HEK293T (cell line): ENCODE results near the gene SPDYE6.
"Not testable (repeated sequence)": the region's sequence is repeated elsewhere in the genome, so short reads cannot be mapped to it uniquely, and the experiment has no call there.

Experiments
- ELF4 ChIP-seq: fragments of 450-650 bp; IDR thresholded peaks from 2 replicates; pipeline ENCODE4 v1.6.1; 2017; ENCODE audit warnings: antibody characterized with exemption
- HDGF ChIP-seq: fragments of 450-650 bp; IDR thresholded peaks from 2 replicates; pipeline ENCODE4 v1.6.1; 2017; ENCODE audit warnings: antibody characterized with exemption, borderline replicate concordance
- L3MBTL2 ChIP-seq: fragments of 450-650 bp; conservative IDR thresholded peaks from 2 replicates; pipeline ENCODE4 v1.6.1; 2016; ENCODE audit warnings: mild to moderate bottlenecking
- NFRKB ChIP-seq: fragments of 450-650 bp; IDR thresholded peaks from 2 replicates; pipeline ENCODE4 v1.6.1; 2016; ENCODE audit warnings: mild to moderate bottlenecking, moderate library complexity
- SP1 ChIP-seq: fragments of 450-650 bp; IDR thresholded peaks from 2 replicates; pipeline ENCODE4 v1.6.1; 2017
- TARDBP ChIP-seq: fragments of 450-650 bp; IDR thresholded peaks from 2 replicates; pipeline ENCODE4 v1.6.1; 2016

- not testable (repeated sequence) for TF ChIP-seq SP1, ELF4, TARDBP, NFRKB, HDGF, L3MBTL2
These were observed 7.5 kb upstream of the SPDYE6 start for GRCh38 chr7:102363549-102364393.
